ENCODE measurements around the gene SRPK2.

GRCh38 chr7:105136221-105136620 is 252.5 kb downstream of the SRPK2 start:
- TF ChIP-seq POLR2A (IDR thresholded peaks at IDR 0.05) (no peak), CTCF (IDR thresholded peaks at IDR 0.05) (peak in 1 of 6 experiments; percentile 24)
